Memory B cell (primary cell): ENCODE measurements around the gene VSX1.

ENCODE experiments used
- ATAC-seq: fragments of 150-1000 bp; cut with Tn5 transposase; 2 replicates; pipeline ENCODE4 v1.10.0; 2021; ENCODE audit warnings: low read depth, mild to moderate bottlenecking, moderate library complexity
- DNase-seq, 2 donors: peaks; one replicate each; pipeline ENCODE4 v3.0.0; 2022; ENCODE audit warnings: low spot score in 2 of 2
- H3K27ac Mint-ChIP-seq: one replicate; pipeline ENCODE4 v1.8.0; 2022; ENCODE audit warnings: mild to moderate bottlenecking, moderate library complexity, mixed read lengths
- H3K27me3 Mint-ChIP-seq: one replicate; pipeline ENCODE4 v1.8.0; 2022; ENCODE audit warnings: mixed read lengths
- H3K36me3 Mint-ChIP-seq: one replicate; pipeline ENCODE4 v1.8.0; 2022; ENCODE audit warnings: mild to moderate bottlenecking, mixed read lengths
- H3K4me1 Mint-ChIP-seq: one replicate; pipeline ENCODE4 v1.8.0; 2022; ENCODE audit warnings: mixed read lengths
- H3K4me3 Mint-ChIP-seq: one replicate; pipeline ENCODE4 v1.8.0; 2022; ENCODE audit warnings: mild to moderate bottlenecking, moderate library complexity, mixed read lengths
- H3K9me3 Mint-ChIP-seq: one replicate; pipeline ENCODE4 v1.8.0; 2022; ENCODE audit warnings: mixed read lengths

The VSX1 gene

GRCh38 chr20:25100914-25101313 is 19.0 kb upstream of the VSX1 start:
- H3K27ac Mint-ChIP-seq, result no peak overlapping the region
- H3K4me1 Mint-ChIP-seq, result no peaks in the 10 kb centered on the region
- no peak overlapping the region for H3K4me3 Mint-ChIP-seq

GRCh38 chr20:25099601-25100140 is 17.7 kb upstream of the VSX1 start:
- Mint-ChIP-seq H3K4me1 (no peaks in the 10 kb centered on the region), H3K27me3 (peaks cover 10% of the 10 kb centered on the region), H3K9me3 (no peaks in the 10 kb centered on the region), H3K4me3 (no peak overlapping the region), H3K36me3 (no peaks in the 10 kb centered on the region), H3K27ac (no peak overlapping the region)
- ATAC-seq (no peak), DNase-seq (no peak)

More at GRCh38 chr20:25100914-25101313, 19.0 kb upstream of the VSX1 start:
- no peaks in the 10 kb centered on the region for H3K9me3 Mint-ChIP-seq
- ATAC-seq, result no peak
- H3K36me3 Mint-ChIP-seq, result no peaks in the 10 kb centered on the region
- DNase-seq, result no peak
- H3K27me3 Mint-ChIP-seq, result peaks cover 11% of the 10 kb centered on the region

- ATAC-seq, result no peak
- peaks cover 6% of the 10 kb centered on the region for H3K27me3 Mint-ChIP-seq
- DNase-seq, result no peak
- no peaks in the 10 kb centered on the region for H3K4me1 Mint-ChIP-seq
- no peak overlapping the region for H3K4me3 Mint-ChIP-seq
- H3K36me3 Mint-ChIP-seq, result no peaks in the 10 kb centered on the region
- H3K9me3 Mint-ChIP-seq, result no peaks in the 10 kb centered on the region
- H3K27ac Mint-ChIP-seq, result no peak overlapping the region
Observed at GRCh38 chr20:25097498-25097897, 15.6 kb upstream of the VSX1 start.

- no peak overlapping the region for H3K4me3 Mint-ChIP-seq
- peaks cover 2% of the 10 kb centered on the region for H3K4me1 Mint-ChIP-seq
- no peaks in the 10 kb centered on the region for H3K9me3 Mint-ChIP-seq
- no peaks in the 10 kb centered on the region for H3K36me3 Mint-ChIP-seq
- H3K27me3 Mint-ChIP-seq, result peaks cover 32% of the 10 kb centered on the region
- peak; percentile 66 for ATAC-seq
- no peak overlapping the region for H3K27ac Mint-ChIP-seq
- no peak for DNase-seq
Observed at GRCh38 chr20:25090492-25091429, 8.8 kb upstream of the VSX1 start.

GRCh38 chr20:25089662-25090061 is 7.7 kb upstream of the VSX1 start:
- H3K27me3 Mint-ChIP-seq, result peaks cover 34% of the 10 kb centered on the region
- no peaks in the 10 kb centered on the region for H3K9me3 Mint-ChIP-seq
- ATAC-seq (no peak), DNase-seq (no peak)
- H3K4me3 Mint-ChIP-seq, result no peak overlapping the region
- H3K27ac Mint-ChIP-seq, result no peak overlapping the region
- no peaks in the 10 kb centered on the region for H3K36me3 Mint-ChIP-seq
- H3K4me1 Mint-ChIP-seq, result peaks cover 2% of the 10 kb centered on the region

GRCh38 chr20:25089096-25089495 is 7.2 kb upstream of the VSX1 start:
- no peaks in the 10 kb centered on the region for H3K36me3 Mint-ChIP-seq
- peaks cover 34% of the 10 kb centered on the region for H3K27me3 Mint-ChIP-seq
- ATAC-seq (no peak), DNase-seq (no peak)
- no peak overlapping the region for H3K27ac Mint-ChIP-seq
- H3K9me3 Mint-ChIP-seq, result no peaks in the 10 kb centered on the region
- H3K4me3 Mint-ChIP-seq, result no peak overlapping the region
- peaks cover 2% of the 10 kb centered on the region for H3K4me1 Mint-ChIP-seq

GRCh38 chr20:25088267-25088666 is 6.3 kb upstream of the VSX1 start:
- DNase-seq (no peak), ATAC-seq (no peak)
- Mint-ChIP-seq H3K27me3 (peaks cover 36% of the 10 kb centered on the region), H3K9me3 (no peaks in the 10 kb centered on the region), H3K27ac (no peak overlapping the region), H3K4me1 (peaks cover 5% of the 10 kb centered on the region), H3K4me3 (no peak overlapping the region), H3K36me3 (no peaks in the 10 kb centered on the region)

GRCh38 chr20:25087186-25087929 is 5.4 kb upstream of the VSX1 start:
- Mint-ChIP-seq H3K27ac (no peak overlapping the region), H3K9me3 (no peaks in the 10 kb centered on the region)

GRCh38 chr20:25085756-25086495 is 4.0 kb upstream of the VSX1 start:
- no peak for ATAC-seq
- peaks cover 37% of the 10 kb centered on the region for H3K27me3 Mint-ChIP-seq

More at GRCh38 chr20:25087186-25087929, 5.4 kb upstream of the VSX1 start:
- DNase-seq (no peak), ATAC-seq (no peak)
- Mint-ChIP-seq H3K4me3 (no peak overlapping the region), H3K4me1 (peaks cover 5% of the 10 kb centered on the region), H3K27me3 (peaks cover 36% of the 10 kb centered on the region), H3K36me3 (no peaks in the 10 kb centered on the region)

GRCh38 chr20:25084626-25085187 is 2.8 kb upstream of the VSX1 start:
- Mint-ChIP-seq H3K27me3 (peaks cover 40% of the 10 kb centered on the region), H3K9me3 (no peaks in the 10 kb centered on the region), H3K4me3 (no peak overlapping the region), H3K4me1 (peaks cover 3% of the 10 kb centered on the region), H3K36me3 (no peaks in the 10 kb centered on the region), H3K27ac (no peak overlapping the region)
- DNase-seq (no peak), ATAC-seq (no peak)

More at GRCh38 chr20:25085756-25086495, 4.0 kb upstream of the VSX1 start:
- DNase-seq, result no peak
- H3K36me3 Mint-ChIP-seq, result no peaks in the 10 kb centered on the region
- peaks cover 5% of the 10 kb centered on the region for H3K4me1 Mint-ChIP-seq
- H3K9me3 Mint-ChIP-seq, result no peaks in the 10 kb centered on the region
- no peak overlapping the region for H3K27ac Mint-ChIP-seq
- H3K4me3 Mint-ChIP-seq, result no peak overlapping the region

GRCh38 chr20:25083773-25084625 is 2.1 kb upstream of the VSX1 start:
- peaks cover 42% of the 10 kb centered on the region for H3K27me3 Mint-ChIP-seq
- no peak for ATAC-seq
- no peaks in the 10 kb centered on the region for H3K9me3 Mint-ChIP-seq
- no peak overlapping the region for H3K27ac Mint-ChIP-seq
- no peak for DNase-seq
- H3K36me3 Mint-ChIP-seq, result no peaks in the 10 kb centered on the region
- H3K4me3 Mint-ChIP-seq, result no peak overlapping the region
- H3K4me1 Mint-ChIP-seq, result peaks cover 3% of the 10 kb centered on the region

- H3K27ac Mint-ChIP-seq, result no peak overlapping the region
- ATAC-seq (no peak), DNase-seq (no peak)
- H3K36me3 Mint-ChIP-seq, result no peaks in the 10 kb centered on the region
- peaks cover 44% of the 10 kb centered on the region for H3K27me3 Mint-ChIP-seq
- no peak overlapping the region for H3K4me3 Mint-ChIP-seq
- no peaks in the 10 kb centered on the region for H3K9me3 Mint-ChIP-seq
- H3K4me1 Mint-ChIP-seq, result peaks cover 3% of the 10 kb centered on the region
Observed at GRCh38 chr20:25083141-25083772, 1.3 kb upstream of the VSX1 start.
